Right kidney (tissue), 1 donor: Measurements from ENCODE around the gene TANC1.
"Not testable (repeated sequence)": the region's sequence is repeated elsewhere in the genome, so short reads cannot be mapped to it uniquely, and the experiment has no call there.

Source experiments
- DNase-seq: peaks from one replicate; pipeline ENCODE4 v3.0.0-alpha.2; 2016

The TANC1 gene

DNA sequence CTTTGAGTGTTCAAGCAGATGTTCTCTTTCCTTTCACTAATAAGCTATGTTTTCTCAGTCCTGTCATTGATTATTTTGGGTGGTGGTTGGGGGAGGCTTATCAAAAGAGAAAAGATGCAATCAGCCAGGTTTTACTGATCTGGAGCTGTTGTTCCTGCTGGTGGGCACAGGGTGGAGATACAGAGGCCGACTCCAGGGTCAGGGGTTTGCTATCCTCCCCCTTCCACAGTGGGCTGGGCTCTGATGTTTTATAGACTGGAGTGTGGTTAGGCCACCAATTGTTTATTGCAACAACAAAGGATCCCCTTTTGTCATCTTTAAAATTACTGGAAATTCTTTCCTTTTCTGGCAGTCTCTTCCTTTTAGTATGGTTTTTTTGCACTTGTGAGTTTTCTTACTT lies 120.5 kb downstream of the TANC1 start:
- no peak for DNase-seq

DNA sequence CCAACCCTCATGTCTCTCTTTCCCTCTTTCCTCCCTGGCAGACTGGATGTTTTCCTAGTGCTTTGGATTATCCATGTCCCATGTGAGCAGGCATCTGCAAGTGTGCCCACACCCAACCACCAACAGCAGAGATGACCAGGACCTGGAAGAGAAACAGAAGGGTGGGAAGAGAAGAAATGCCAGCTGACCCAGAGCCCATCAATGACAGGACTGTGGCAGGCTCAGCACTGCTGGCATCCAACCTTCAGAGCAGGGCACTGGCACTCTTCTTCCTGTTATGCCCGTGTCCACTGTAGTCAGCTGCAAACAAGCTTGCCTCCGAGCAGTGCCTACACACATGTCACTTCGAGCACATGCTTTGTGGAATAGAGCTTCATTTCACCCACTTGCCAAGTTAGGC lies 121.1 kb downstream of the TANC1 start:
- DNase-seq = no peak

DNA sequence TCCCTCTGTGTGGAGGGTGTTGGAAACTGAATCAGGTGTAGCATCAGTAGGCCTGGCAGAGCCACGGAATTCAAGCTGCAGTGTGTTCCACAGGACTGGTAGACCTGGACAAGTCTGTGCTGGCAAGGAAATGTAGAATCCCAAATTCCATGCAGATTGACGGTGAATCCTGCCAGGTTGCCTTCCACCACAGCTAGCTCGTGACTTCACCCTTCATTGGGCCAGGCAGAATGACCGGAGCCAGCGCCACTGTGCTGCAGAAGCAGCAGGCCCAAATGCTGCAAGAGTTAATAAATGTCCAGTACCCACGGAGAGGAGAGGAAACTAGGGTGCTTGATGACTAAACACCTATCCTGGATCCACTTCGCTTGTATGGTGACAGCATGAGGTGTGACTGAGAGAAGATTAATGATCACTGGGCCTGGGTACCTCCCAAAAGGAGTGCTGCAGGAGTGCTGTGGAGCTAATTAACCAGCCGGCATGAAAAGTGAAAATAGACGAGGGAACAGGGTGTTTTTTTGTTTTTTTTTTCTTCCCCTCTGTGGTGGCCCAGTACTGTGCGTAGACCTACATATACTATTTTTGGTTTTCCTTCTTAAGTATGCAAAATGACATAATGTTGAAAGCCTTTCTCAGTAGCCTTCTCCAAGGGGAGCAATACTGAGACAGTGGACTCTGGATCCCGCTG lies 122.2 kb downstream of the TANC1 start:
- no peak for DNase-seq

DNA sequence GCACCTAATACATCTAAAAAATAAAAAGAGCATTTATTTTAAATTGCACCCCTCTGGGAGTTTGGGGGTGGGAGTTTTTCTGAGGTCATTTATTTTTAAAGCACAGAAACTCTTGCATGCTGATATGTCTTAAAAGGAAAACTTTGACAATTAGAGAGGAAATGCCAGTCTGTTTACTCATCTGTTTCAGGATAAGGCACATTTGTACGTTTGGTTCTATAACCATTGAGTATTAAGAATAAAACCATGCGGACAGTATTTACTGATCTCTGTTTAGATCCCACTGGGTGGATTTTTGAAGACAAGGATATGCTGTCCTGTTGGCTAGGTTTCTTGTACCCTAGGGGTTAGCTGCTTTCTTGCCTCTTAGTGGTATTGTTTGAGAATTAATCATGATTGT lies 122.9 kb downstream of the TANC1 start:
- DNase-seq = no peak

DNA sequence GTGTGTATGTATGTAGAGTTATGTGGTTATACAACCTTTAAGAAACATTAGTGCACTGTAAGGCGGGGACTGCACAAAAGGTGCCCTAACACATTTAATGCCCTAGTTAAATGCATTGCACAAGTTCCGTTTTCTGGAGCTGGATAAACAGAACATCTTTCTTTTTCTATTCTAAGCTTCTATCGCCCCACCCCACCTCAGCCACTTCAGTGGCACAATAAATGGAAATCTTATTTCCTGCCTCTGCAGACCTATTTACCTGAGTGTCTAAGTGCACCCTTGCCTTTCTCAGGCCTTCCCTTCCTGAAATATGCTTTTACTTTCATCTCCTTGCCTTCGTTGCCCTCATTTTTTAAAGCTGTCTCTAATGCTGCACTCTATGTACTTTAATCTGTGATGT lies 123.5 kb downstream of the TANC1 start:
- no peak for DNase-seq

DNA sequence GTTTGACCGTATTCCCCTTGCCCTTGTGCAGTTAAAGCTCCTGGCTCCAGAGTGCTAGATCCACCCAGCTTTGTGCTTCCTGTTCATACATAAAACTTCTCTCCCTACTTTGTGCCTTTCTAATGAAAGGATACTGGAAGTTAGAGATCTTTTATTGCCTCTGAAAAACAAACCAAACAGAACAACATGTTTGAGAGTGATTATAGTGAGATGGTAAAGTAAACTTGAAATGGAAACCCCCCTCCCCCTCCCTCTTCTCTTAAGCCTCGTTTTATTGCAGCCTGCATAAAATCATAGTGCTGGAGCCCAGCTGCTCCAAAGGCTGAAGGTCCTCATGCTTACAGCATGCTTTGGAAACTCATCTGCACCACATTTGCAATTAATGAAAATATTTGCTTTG lies 125.1 kb downstream of the TANC1 start:
- no peak for DNase-seq

DNA sequence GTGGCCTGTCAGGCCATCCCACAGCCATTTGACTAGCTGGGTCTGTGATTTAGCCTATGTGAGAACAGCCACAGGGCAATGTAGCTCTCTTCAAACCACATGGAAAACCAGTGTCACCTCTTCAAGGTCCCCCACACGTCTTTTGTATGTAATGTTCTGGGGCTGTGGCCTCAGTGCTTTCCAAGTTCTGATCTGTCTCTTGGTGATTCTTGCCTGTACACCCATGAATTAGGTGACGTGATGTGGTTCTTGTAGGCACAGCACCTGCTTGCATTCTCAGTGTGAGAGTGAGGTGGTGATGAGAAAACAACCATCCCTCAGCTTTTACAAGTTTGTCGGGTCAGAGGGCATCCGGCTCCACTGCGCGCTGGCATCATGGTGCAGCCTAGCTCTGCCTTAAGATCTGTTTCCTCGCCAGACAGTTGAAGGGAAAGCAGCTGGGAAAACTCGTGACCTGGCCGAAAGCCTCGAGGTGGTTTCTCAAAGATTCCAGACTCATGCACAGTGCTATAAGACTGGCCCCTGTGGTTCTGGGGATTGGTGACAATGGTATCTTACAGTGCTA lies 125.8 kb downstream of the TANC1 start:
- DNase-seq = no peak

DNA sequence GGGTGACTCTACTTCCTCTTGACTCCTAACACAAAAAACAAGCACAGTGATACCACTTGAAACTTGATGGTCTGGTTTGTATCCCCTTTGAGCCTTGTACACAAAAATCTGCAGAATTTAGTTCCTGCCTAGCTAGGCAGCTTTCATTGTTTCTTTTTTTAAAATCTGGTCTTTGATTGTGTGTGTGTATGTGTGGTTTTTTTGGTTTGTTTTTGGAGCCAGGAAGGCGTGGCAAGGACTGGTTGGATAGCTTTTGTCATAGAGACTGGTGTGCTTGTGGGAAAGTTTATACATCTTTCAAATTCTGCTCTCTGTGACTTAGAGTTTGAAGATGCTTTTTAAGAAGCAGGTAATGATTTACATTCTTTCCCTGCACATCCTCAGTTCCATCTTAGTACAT lies 127.4 kb downstream of the TANC1 start:
- no peak for DNase-seq

DNA sequence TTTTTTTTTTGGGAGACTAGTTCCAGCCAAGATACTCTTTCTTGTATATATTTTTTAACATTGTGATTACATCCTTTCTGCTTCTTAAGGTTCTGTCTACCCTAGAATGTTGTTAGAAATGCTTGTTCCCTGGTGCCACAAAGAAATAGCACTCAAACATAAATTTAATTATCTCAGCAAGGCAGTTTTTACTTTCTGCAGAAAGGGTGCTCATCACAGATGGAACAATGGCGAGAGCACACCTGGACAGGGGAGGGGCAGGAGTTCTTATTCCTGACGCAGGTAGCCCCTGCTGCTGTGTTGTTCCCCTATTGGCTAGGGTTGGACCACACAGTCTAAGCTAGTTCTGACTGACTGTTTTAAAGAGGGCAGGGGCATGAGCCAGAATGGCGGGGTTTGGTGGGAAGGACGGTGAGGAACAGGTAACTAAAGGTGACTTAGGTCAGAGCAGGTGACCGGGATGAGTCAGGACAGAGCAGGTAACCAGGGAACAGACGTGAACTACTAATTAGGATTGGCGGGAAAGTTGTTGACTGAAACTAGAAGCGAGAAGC lies 127.9 kb downstream of the TANC1 start:
- not testable (repeated sequence) for DNase-seq

DNA sequence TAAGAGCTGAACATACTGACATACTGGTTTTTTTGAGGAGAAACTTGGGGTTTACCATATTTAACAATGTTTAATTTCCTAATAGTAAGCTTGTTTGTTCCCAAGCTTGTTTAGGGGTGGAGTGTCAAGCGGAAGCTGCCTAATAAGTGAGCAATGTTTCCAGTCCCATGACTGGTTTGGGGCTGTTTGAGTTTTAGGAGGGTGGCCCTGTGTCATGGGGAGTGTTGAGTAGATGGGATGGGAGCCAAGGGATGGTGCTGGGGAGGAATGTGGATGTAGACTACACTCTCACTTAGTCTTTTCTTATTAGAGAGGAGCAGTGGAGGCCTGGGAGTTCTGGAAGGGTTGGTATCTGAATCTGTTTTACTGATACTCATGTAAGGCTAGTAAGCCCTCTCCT lies 128.5 kb downstream of the TANC1 start:
- DNase-seq = no peak

DNA sequence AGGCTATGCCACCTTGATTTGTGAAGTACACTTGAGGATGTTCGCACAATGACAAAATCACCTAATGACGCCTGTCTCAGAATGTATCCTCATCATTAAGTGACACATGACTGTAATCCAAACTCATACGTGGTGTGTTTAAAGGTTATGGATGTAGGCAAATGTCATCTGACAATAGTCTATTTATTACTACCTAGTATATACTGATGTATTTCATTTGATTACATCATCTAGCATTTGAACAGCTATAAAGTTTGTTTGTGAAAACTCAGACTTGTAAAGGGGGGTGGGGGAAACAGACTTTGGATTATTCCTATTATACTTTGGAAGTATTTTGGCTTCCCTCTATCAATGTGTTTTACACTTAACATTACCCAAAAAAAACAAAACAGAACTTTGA lies 129.9 kb downstream of the TANC1 start:
- no peak for DNase-seq

DNA sequence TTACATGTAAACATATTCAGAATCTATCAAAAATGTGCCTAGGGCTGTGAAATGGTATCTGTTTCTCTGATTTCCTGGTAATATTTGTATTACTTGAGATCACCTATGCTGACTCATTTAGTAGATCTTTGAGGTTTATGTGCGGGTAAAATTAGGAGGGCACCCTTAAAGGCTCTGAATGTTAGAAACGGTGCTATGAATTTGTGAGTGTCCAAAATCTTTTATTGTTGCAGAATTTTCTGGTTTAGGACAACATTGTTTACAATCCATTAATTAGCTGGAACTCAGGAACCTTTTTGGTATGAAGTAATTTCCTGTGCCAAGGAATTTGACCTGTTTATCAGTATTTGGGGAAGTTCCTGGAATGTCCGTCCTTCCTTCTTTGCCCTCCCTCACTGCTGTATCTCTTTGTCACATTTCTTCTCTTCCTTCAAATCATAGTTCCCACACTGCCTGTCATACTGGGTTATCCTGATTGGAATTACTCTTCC lies 130.5 kb downstream of the TANC1 start:
- DNase-seq = no peak

DNA sequence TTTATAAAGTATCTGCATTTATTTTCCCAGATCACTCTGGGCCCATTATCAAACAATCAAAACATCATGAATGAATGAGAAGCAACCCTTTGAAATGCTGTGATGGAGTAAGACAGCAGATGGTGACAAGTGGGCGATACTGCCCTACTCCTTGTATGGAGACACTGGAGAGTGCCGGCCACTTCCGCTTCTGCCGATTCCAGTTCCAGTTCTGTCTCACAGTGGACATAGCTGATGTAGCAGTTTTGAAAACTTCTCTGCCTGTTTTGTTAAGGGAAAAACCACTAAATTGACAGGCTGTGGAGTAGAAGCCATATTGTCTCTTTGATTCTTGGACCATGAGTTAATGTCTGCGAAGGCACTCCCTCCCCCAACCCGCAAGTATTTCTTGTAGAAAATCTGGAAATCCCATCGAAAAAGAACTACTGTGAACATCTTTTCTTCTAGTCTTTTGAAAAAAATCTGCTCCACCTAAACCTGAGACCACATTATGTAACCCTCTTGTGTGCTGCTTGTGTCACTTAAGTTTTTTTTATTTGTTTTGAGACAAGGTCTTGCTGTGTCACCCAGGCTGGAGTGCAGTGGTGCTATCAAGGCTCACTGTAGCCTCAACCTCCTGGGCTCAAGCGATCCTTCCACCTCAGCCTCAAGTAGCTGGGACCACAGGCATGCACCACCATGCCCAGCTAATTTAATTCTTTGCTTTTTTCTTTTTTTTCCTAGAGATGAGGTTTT lies 133.5 kb downstream of the TANC1 start:
- no peak for DNase-seq

DNA sequence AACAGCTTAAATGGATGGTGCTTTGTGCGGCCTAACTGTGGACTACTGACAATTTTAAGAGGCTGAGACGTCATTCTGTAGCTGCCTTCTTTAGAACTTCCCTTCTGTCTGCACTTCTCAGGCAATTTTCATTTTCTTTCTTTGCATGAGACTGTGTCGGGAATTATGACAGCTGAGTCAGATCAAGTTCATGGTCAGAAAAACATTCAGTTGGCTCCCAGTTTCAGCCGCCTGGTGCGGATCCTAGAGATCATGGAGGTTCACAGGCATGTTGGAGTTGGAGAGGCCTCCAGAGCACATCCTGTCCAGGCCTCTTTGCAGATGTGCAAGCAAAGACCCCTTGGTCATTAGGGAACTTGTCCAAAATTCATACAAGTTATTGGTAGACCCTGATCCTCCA lies 135.0 kb downstream of the TANC1 start:
- no peak for DNase-seq

DNA sequence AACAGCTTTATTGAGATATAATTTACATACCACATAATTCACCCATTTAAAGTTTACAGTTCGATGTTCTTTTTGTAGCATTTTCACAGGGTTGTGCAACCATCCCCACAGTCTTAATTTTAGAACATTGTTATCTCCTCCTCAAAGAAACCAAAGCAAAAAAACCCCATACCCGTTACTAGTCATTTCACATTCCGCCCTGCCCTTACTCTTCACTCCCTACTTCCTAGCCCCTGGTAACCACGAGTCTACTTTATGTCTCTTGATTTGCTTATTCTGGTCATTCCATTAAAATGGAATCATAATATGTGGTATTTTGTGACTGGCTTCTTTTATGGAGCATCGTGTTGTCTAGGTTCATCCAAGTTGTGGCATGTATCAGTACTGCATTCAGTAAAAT lies 137.7 kb downstream of the TANC1 start:
- DNase-seq = no peak

DNA sequence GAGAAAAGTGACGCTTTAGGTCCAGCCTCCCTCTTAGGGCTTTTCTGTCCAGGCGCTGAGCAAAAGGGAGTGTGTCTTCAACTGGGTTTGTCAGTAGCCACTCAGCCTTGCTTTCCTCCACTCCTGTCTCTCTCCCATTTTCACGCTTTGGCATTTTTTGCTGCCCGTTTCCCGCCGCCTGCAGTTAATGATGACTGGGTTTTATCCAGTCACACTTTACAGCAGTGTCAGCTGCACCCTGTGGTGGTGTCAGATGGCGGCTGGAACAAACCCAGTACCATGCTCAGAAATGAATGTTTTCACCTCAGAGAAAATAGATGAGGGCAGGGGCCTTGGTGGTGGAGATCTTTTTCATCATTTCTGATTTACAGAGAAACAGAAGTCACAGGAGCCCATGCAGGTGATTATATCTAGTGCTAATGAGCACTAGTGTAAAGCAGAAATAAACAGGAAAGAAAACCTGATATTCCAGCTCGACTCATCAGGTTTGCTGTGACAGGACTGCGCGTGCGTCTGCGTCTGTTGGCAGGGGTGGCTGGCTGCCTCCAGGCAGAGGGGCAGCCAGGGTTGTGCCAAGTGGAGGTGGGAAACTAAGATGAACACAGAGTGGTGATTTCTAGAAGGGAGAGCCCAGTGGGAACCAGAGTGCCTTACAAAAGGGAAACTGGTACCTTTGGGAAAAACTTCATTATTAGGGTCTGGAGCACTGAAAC lies 139.9 kb downstream of the TANC1 start:
- DNase-seq = no peak

DNA sequence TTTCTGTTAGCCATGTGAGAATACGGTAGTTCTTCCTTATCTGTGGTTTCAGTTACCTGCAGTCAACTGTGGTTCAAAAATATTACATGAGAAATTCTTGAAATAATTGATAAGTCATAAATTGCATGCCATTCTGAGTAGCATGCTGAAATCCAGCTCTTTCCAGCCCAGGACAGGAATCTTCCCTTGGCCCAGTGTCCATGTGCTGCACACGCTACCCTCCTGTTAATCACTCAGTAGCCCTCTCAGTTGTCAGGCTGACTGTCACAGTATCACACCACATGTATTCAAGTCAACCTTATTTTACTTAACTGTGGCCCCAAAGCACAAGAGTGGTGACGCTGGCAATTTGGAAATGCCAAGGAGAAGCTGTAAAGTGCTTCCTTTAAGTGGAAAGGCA lies 141.1 kb downstream of the TANC1 start:
- no peak for DNase-seq

DNA sequence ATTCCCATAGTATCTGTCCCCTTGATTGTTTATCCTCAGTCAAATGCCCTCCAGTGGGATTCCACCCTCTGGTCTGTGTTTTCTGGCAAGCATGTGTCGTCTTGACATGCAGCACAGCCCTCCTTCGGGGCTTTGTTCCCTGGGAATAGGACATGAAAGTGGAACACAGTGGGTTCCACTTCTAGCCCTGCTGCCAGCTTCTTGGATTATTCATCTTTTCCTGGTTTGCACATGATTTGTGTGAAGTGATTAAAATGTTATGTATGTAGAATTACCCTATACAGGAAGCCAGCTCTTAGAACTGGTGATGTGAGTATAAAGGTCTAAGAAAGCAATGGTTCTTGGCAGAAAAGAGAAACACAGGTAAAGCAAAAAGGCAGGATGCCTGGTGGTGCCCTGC lies 142.3 kb downstream of the TANC1 start:
- DNase-seq = no peak

DNA sequence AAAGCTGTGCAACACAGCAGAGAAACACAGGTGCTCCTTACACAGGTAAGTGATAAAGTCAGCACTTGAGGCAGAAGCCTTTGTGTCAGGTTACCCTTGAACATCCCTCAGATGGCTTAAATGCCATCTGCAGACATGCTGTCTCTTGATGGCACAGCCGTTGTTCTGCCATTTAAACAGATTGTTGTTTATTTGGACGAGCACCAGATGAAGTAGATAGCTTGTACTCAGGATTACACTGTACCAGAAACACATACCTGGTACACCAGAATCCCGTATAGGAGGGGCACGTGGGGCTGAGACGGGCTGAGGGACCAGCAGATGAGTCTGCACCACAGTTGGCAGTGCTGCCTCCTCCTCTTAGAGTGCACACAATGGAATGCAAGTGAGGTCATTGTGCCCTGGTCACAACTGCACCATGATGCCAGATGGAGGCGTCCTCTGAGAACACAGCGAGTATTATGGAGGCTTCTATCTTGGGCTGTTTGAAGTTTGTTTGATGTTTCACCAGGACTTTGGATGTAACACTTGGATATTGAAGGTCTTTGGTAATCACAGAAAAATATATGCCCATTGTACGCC lies 143.0 kb downstream of the TANC1 start:
- DNase-seq = no peak

DNA sequence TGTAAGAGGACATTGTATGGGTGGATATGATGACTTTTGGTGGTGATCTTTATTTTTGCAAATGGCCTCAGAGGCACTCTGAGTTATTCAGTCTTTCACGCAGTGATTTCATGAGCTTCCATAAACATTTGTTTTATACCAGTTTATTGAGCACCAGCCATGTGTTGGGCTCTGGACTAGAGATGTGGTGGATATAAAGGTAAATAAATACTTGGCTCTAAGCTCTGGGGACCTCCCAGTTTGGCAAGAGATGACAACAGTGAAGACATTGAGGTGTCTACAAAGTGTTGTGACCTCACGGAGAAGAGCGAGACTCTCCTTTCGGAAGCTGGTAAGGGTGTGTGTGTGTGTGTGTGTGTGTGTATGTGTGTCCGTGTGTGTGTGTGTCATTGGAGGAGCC lies 146.4 kb downstream of the TANC1 start:
- DNase-seq = no peak

DNA sequence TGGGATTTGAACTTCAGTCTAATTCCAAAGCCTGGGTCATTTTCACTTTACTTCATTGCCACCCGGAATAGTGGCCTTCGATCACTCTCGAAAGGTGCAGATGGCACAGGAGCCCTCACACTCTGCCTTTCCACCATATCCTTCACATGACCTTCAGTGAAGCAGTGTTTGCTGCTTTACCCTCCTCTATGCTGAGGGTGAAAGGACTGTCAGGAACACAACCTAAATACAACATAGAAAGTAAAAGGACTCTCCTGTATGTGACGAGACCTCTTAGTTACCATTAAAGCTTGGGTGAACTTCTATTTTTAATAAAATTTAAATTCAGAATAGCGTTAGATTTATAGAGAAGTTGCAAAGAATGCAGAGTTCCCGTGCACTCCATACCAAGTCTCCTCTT lies 148.5 kb downstream of the TANC1 start:
- DNase-seq = no peak

DNA sequence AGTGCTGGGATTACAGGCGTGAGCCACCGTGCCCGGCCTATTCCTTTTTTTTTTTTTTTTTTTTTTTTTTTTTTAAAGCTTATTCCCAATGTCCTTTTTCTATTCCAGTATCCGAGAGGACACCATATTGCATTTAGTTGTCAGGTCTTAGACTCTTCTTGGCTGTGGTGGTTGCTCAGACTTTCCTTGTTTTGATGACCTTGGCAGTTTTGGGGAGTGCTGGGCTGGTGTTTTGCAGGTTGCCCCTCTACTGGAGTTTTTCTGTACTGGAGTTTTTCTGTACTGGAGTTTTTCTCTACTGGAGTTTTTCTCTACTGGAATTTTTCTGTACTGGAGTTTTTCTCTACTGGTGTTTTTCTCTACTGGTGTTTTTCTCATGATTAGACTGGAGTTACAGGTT lies 149.2 kb downstream of the TANC1 start:
- no peak for DNase-seq
